Mesodermal cell (in vitro differentiated cells): ENCODE measurements around the gene ECPAS.

ENCODE experiments used
- H3K27ac ChIP-seq: 2 replicates; pipeline ENCODE4 v1.7.0; 2013; ENCODE audit warnings: mild to moderate bottlenecking, low read depth, low read length, moderate library complexity; ENCODE audit not compliant: severe bottlenecking
- H3K36me3 ChIP-seq: 2 replicates; pipeline ENCODE4 v1.7.1; 2013; ENCODE audit warnings: mild to moderate bottlenecking, low read length, moderate library complexity; ENCODE audit not compliant: control insufficient read depth, insufficient read depth
- H3K4me1 ChIP-seq: one replicate; pipeline ENCODE4 v1.7.1; 2013; ENCODE audit warnings: mild to moderate bottlenecking, low read length; ENCODE audit not compliant: insufficient read depth, control insufficient read depth, poor library complexity, severe bottlenecking
- H3K4me3 ChIP-seq: 2 replicates; pipeline ENCODE4 v1.7.0; 2013; ENCODE audit warnings: low read length, control low read depth, mild to moderate bottlenecking; ENCODE audit not compliant: insufficient read depth, poor library complexity, severe bottlenecking; ENCODE audit errors: extremely low read depth
- H3K9me3 ChIP-seq: 2 replicates; pipeline ENCODE4 v1.7.1; 2013; ENCODE audit warnings: mild to moderate bottlenecking, low read length, moderate library complexity; ENCODE audit not compliant: control insufficient read depth
- WGBS, 2 experiments: methylation state at CpG; one replicate each; pipeline ENCODE4 v1.1.5; 2013; ENCODE audit warnings: missing lambda C conversion rate in 2 of 2; ENCODE audit not compliant: insufficient coverage in 2 of 2; 5-methylcytosine and 5-hydroxymethylcytosine counted together

ECPAS gene

DNA sequence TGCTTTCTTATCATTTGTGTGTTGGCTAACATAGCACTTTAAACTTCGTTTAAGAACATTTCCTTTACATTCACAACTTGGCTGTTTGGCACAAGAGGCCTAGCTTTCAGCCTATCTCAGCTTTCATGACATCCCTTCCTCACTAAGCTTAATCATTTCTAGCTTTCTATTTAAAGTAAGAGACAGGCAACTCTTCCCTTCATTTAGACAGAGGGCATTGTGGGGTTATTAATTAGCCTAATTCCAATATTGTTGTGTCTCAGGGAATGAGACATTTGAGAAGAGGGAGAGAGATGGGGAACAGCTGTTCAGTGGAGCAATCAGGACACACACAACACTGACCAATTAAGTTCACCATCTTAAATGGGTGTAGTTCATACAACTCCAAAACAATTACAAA, 103.2 kb downstream of the ECPAS start:
- Histone ChIP-seq H3K4me1 (no peaks in the 10 kb centered on the region), H3K9me3 (no peaks in the 10 kb centered on the region), H3K27ac (no peak overlapping the region), H3K4me3 (no peak overlapping the region), H3K36me3 (peaks cover 81% of the 10 kb centered on the region)
- WGBS, 2 experiments: 80% methylated on average over 1 of the region's 1 CpG; no CpG with 5 or more reads in 1 of the 2 experiments

DNA sequence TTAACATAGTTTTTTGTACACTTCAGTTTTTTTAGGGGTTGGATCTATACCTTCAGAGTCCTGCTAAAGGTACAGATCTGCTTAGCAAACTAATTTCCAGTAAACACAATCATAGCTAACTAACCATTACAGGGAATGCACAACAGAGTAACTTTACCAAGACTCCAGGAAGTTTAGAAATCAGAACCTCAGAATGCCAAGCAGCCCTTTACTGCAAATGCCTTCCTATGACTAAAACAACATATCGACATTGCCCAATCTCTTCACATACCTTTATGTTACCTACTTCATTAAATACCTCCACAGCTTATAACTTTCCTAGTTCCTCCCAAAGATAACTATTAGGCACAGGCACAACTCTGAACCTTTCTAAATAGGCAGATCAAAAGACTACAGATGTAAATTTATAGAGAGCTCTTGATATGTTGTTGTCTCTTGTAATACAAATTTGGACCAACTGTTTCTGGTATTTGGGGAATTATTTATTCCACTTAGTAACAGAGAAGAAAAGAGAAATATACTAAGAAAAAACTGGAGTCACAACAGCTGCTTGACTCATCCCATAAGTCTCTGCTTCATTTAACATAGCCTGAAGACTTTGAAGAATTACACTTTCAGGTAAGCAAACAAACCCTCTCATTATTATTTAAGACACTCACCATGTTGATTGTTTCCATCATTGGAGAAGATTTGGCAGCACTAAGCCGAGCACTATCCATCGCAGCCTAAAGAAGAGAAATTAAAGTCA, 108.2 kb downstream of the ECPAS start:
- Histone ChIP-seq H3K4me3 (no peak overlapping the region), H3K27ac (no peak overlapping the region), H3K36me3 (peaks cover 74% of the 10 kb centered on the region), H3K9me3 (no peaks in the 10 kb centered on the region), H3K4me1 (no peaks in the 10 kb centered on the region)
- 97 to 98% methylated on average over 3 of the region's 3 CpGs for WGBS, 2 experiments

DNA sequence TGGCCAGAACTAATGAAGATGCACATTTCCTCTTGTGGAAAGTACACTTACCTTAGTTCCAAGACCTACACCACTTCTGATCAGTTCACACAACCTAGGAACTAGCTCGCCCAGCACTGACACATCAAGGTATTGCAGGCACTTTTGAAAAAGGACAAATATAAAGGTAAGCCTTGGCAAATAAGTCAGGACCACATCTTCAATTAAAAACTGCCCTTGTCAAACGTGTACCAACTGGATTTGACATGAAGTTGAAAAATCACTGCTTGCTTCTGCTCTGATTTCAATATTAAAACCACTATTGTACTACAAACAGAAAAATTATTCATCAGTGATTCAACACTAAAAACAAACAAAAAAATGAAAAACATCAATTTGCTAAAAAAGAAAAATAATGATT, 109.1 kb downstream of the ECPAS start:
- Histone ChIP-seq H3K4me3 (no peak overlapping the region), H3K4me1 (no peaks in the 10 kb centered on the region), H3K36me3 (peaks cover 74% of the 10 kb centered on the region), H3K9me3 (no peaks in the 10 kb centered on the region), H3K27ac (no peak overlapping the region)
- 100% methylated on average over 2 of the region's 2 CpGs; no CpG with 5 or more reads in 1 of the 2 experiments for WGBS, 2 experiments

DNA sequence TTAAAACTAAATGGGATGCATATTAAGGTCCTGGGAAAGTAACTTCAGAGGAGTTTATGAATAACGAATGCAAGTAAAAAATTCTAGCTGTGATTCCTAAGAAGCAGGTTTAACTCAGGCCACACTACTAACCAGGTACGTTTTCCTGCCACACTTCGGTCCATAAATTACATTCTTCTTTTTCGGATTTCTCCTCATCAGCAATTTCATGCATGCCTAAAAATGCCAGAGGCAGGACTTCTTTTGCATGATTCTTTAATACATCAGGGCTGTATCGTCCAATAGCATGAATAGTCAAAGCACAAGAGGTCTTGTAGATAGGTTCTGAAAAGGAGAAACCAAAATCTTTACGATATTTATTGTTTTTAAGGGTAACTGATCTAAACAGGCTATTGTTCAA, 111.9 kb downstream of the ECPAS start:
- H3K36me3 ChIP-seq: peaks cover 77% of the 10 kb centered on the region

DNA sequence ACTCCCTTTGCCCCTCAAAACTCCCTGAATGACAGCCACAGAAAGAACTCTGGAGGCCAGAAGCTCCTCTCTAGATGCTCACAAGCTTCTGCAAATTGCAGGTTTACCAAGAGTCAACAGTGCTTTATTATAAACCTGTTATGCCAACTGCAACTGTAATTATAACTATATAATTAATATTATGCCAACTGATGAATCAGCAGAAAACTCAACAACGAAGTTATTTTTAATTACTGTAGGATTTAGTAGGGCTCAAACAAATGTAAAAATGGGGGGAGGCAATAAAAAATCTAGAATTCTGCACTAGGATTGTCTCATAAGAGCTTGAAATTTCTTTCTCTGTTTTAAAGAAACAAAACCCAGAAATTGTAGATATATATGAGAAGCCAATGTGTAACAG, 117.2 kb downstream of the ECPAS start:
- H3K27ac ChIP-seq: no peak overlapping the region
- H3K36me3 ChIP-seq: peaks cover 86% of the 10 kb centered on the region
- WGBS, 2 experiments: 100% methylated on average over 1 of the region's 1 CpG; no CpG with 5 or more reads in 1 of the 2 experiments

More for the DNA sequence above, 111.9 kb downstream of the ECPAS start:
- Histone ChIP-seq H3K27ac (no peak overlapping the region), H3K9me3 (no peaks in the 10 kb centered on the region), H3K4me1 (no peaks in the 10 kb centered on the region), H3K4me3 (no peak overlapping the region)
- 95% methylated on average over 4 to 5 of the region's 6 CpGs for WGBS, 2 experiments

DNA sequence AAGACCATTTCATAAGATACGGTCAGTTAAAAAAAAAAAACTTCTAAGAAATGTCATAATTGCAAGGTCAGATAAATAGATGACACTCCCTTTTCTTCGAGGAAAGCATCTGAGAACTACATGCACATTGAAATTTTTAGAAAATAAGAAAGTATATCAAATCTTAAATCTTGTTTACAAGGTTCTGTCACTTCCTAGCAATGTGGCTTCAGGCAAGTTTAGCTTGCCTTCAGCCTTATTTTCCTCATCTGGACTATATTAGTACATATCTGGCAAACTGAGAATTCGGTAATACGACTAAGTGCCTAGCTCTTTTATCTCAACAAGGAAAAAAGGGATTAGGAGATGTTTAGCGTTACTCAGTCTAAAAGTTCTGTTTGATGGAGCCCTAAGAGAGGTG, 121.7 kb downstream of the ECPAS start:
- Histone ChIP-seq H3K4me1 (peaks cover under 1% of the 10 kb centered on the region), H3K36me3 (peaks cover 57% of the 10 kb centered on the region), H3K27ac (no peak overlapping the region), H3K9me3 (no peaks in the 10 kb centered on the region), H3K4me3 (no peak overlapping the region)
- 95 to 100% methylated on average over 1 to 3 of the region's 5 CpGs for WGBS, 2 experiments

More for the DNA sequence above, 117.2 kb downstream of the ECPAS start:
- no peak overlapping the region for H3K4me3 ChIP-seq
- H3K9me3 ChIP-seq: no peaks in the 10 kb centered on the region
- H3K4me1 ChIP-seq: no peaks in the 10 kb centered on the region

DNA sequence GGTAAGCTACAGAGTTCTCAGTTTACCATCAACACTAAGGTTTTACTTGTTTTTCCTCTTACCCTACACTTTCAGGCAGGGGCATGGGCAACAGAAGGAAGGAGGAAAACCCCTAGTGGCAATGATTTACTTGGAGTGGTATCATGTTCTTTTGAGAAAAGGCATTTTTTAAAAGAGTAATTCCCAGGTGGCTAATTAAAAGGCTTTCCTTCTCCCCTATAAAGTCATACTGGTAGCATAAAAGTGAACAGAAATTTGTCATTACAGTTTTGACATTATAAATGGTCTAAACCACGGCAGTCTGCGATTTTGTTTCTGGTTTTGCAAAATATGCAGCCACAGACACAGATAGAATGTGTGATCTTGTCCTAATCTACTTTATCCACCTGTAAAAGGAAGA, 123.3 kb downstream of the ECPAS start:
- H3K36me3 ChIP-seq: peaks cover 45% of the 10 kb centered on the region
- H3K4me1 ChIP-seq: peaks cover 17% of the 10 kb centered on the region
- H3K27ac ChIP-seq: no peak overlapping the region
- 94 to 100% methylated on average over 1 to 2 of the region's 2 CpGs for WGBS, 2 experiments
- H3K4me3 ChIP-seq: no peak overlapping the region
- H3K9me3 ChIP-seq: no peaks in the 10 kb centered on the region

DNA sequence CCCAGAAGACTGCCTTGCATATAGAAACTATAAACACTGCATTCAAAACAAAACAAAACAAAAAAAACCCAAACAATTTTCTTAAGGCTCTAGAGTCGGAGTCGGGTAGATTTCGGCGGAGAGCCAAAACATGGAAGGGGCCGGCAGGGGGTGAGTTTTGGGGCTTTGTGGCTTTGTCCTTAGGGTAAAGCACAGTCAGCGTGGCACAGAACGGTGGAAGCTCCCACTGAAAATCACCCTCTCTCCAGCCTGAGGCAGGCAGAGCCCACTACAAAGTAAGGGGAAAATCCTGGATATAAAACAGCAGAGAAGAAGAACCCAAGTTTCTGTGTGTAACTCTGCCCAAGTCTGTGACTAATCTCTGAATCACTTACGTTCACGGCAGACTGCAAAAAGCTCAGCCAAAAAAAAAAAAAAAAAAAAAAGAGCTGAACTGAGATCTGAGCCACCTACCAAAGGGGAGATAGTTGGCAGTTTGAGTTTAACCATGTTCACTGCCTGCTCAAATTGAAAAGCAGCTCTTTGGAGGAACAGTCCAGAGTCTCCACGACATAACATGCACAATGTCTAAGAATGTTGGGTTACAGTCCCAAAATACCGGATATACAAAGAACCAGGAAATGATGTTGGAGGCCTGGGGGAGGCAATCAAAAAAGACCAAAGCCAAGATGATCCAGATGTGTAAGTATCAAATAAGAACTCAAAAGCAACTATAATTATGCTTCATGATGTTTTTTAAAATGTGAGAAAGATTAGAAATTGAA, 127.5 kb downstream of the ECPAS start:
- 67 to 78% methylated on average over 5 of the region's 11 CpGs for WGBS, 2 experiments
- Histone ChIP-seq H3K27ac (peak overlapping the region; percentile 71), H3K4me3 (no peak overlapping the region)

DNA sequence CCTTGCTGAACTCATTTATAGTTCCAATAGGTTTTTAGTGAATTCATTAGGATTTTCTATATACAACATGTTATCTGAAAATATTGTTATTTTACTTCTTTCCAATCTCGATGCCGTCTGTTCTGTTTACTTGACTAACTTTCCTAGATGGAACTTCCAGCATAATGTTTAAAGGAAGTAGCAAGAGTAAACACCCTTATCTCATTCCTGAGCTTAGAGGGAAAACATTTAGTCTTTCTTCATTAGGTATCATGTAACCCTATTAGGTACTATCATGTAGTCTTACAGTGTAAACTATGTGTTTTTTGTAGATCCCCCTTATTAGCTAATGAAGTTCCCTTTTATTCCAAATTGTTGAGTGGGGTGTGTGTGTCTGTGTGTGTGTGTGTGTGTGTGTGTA, 131.6 kb downstream of the ECPAS start:
- Histone ChIP-seq H3K9me3 (no peaks in the 10 kb centered on the region), H3K4me3 (no peak overlapping the region), H3K27ac (no peak overlapping the region), H3K4me1 (peaks cover 19% of the 10 kb centered on the region), H3K36me3 (no peaks in the 10 kb centered on the region)
- no CpG with 5 or more reads among the region's 2 CpGs for WGBS, 2 experiments

More for the DNA sequence above, 127.5 kb downstream of the ECPAS start:
- H3K36me3 ChIP-seq: peaks cover 11% of the 10 kb centered on the region
- peaks cover 19% of the 10 kb centered on the region for H3K4me1 ChIP-seq
- H3K9me3 ChIP-seq: no peaks in the 10 kb centered on the region

DNA sequence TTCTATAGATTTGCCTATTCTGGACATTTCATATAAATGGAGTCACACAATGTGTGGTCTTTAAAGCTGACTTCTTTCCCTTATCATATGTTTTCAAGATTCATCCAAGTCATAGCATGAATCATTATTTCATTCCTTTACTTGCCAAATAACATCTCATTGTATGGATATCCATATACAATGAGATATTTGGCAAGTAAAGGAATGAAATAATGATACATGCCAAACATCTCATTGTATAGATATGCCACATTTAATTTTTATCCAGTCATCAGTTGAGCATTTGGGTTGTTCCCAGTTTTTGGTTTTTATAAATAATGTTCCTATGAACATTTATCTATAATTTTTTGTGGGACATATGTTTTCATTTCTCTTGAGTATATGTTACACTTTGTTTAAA, 133.6 kb downstream of the ECPAS start:
- Histone ChIP-seq H3K4me1 (no peaks in the 10 kb centered on the region), H3K36me3 (no peaks in the 10 kb centered on the region), H3K4me3 (no peak overlapping the region), H3K9me3 (no peaks in the 10 kb centered on the region), H3K27ac (no peak overlapping the region)

DNA sequence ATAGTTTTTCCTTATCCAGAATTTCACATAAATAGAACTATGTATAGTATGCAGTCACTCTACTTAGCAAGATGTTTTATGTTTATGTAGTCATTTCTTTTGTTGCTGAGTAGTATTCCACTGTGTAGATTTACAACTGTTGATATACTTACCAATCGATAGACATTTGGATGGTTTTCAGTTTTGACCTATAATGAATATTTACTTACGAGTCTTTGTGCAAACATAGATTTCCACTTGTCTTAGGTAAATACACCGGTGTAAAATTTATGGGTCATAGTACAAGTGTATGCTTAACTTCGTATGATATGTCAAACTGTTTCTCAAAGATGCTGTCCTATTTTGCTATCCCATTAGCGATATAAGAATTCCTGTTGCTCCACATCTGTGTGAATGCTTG, 134.4 kb downstream of the ECPAS start:
- Histone ChIP-seq H3K27ac (no peak overlapping the region), H3K36me3 (no peaks in the 10 kb centered on the region), H3K4me1 (no peaks in the 10 kb centered on the region), H3K4me3 (no peak overlapping the region), H3K9me3 (no peaks in the 10 kb centered on the region)
- WGBS, 2 experiments: 83 to 90% methylated on average over 2 to 4 of the region's 5 CpGs
